Hepatocyte (in vitro differentiated cells): ENCODE measurements around the gene TENT5C. TPM values are rescaled to one million over a fixed set of nuclear protein-coding genes. Genes with fewer than 3 reads are reported as not detected.

Experiments
- DNase-seq: peaks from one replicate; pipeline ENCODE4 v3.0.0-alpha.2; 2016; ENCODE audit warnings: low spot score
- H2AFZ ChIP-seq: fragments of 200-600 bp; sonication (generic); 2 replicates; pipeline ENCODE4 v1.6.0; 2016; ENCODE audit warnings: antibody characterized with exemption, mild to moderate bottlenecking
- H3K27ac ChIP-seq: fragments of 200-600 bp; sonication (generic); 2 replicates; pipeline ENCODE4 v1.5.1; 2016; ENCODE audit warnings: mild to moderate bottlenecking
- H3K27me3 ChIP-seq: fragments of 200-600 bp; sonication (generic); 2 replicates; pipeline ENCODE4 v1.6.1; 2016
- H3K36me3 ChIP-seq: fragments of 200-600 bp; sonication (generic); replicated peaks from 2 replicates; pipeline ENCODE4 v1.5.1; 2016; ENCODE audit warnings: low read depth; ENCODE audit not compliant: insufficient read depth
- H3K4me1 ChIP-seq: fragments of 200-600 bp; sonication (generic); 2 replicates; pipeline ENCODE4 v1.5.1; 2016; ENCODE audit warnings: mild to moderate bottlenecking, moderate library complexity; ENCODE audit not compliant: insufficient read depth
- H3K4me2 ChIP-seq: fragments of 200-600 bp; sonication (generic); 2 replicates; pipeline ENCODE4 v1.6.0; 2016
- H3K4me3 ChIP-seq: fragments of 200-600 bp; sonication (generic); 2 replicates; pipeline ENCODE4 v1.5.1; 2016; ENCODE audit warnings: mild to moderate bottlenecking
- H3K79me2 ChIP-seq: fragments of 200-600 bp; sonication (generic); 2 replicates; pipeline ENCODE4 v1.6.0; 2017; ENCODE audit warnings: mild to moderate bottlenecking
- H3K9me2 ChIP-seq: fragments of 200-600 bp; sonication (generic); replicated peaks from 2 replicates; pipeline ENCODE4 v1.6.0; 2017; ENCODE audit warnings: mild to moderate bottlenecking; ENCODE audit not compliant: insufficient read depth
- H3K9me3 ChIP-seq: fragments of 200-600 bp; sonication (generic); 2 replicates; pipeline ENCODE4 v1.5.1; 2016; ENCODE audit warnings: low read depth, mild to moderate bottlenecking
- H4K20me1 ChIP-seq: fragments of 200-600 bp; sonication (generic); 2 replicates; pipeline ENCODE4 v1.6.0; 2016; ENCODE audit warnings: mild to moderate bottlenecking; ENCODE audit not compliant: insufficient read depth, poor library complexity, severe bottlenecking
- EZH2 ChIP-seq: fragments of 200-600 bp; sonication (generic); IDR thresholded peaks from 2 replicates; pipeline ENCODE4 v1.6.1; 2016; ENCODE audit warnings: antibody characterized with exemption, mild to moderate bottlenecking, borderline replicate concordance
- EZH2phosphoT487 ChIP-seq: fragments of 200-600 bp; sonication (generic); IDR thresholded peaks from one replicate; pipeline ENCODE4 v1.6.1; 2018; ENCODE audit warnings: antibody characterized with exemption, mild to moderate bottlenecking, low read depth, moderate library complexity; ENCODE audit not compliant: unreplicated experiment, severe bottlenecking
- WGBS: methylation state at CpG from one replicate; pipeline ENCODE4 v1.1.6; 2016; ENCODE audit warnings: low lambda C conversion rate; ENCODE audit errors: missing lambda C conversion rate; 5-methylcytosine and 5-hydroxymethylcytosine counted together
- polyA plus RNA-seq: library from polyadenylated mRNA; unstranded; fragments of >200 nt; fragmentation: Nextera tagmentation; extraction: Ambion mirVana; gene quantifications from 2 replicates; pipeline ENCODE4 v1.2.1, GENCODE V29; 2016
- total RNA-seq: library from RNA; depleted of rRNA; stranded (reverse); fragments of >200 nt; gene quantifications from 2 replicates; pipeline ENCODE4 v1.2.3, GENCODE V29; 2014
- TF ChIP-seq, protein P1 (sequence below): fragments of 200-600 bp; sonication (generic); IDR thresholded peaks from 2 replicates; pipeline ENCODE4 v1.5.1; 2016; ENCODE audit warnings: antibody characterized with exemption, mild to moderate bottlenecking; ENCODE audit not compliant: poor library complexity

Gene TENT5C
- total and polyA plus RNA-seq, 2 experiments from 2014 or later: 2.5 to 4.1 TPM

DNA sequence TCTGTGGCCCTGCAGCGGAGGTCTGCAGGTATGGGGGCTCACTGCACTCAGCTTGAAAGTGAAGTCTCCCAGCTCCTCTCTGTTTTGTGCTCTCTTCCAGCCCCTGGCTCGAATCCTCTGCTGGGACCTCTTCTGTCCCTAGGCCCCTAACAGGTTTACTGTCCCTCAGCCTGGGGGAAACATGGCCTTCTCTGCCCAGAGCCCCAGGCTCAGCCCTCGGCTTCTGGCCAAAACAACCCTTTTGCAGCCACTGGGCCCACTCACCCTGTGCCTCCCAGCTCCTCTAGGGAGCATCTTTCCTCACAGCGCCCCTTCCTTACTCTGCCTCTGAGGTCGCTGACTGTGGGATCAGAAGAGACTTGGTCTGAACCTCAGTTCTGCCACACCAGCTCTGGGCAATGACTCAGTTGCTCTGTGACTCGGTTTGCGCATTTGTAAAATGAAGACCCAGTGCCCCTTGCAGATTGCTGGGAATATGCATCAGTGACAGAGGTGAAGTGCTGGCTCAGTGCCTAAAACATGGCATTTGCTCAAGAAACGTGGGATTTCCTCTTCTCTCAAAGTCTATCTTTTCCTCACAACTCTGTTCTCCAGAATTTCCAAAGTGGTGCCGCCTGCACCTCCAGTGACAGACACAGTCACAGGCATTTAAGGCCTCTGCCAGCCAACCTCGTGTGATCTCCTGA lies 26.5 kb upstream of the TENT5C start:
- Histone ChIP-seq H3K9me2 (no peaks in the 10 kb centered on the region), H4K20me1 (no peaks in the 10 kb centered on the region), H3K79me2 (no peaks in the 10 kb centered on the region), H3K9me3 (no peaks in the 10 kb centered on the region), H3K4me1 (no peaks in the 10 kb centered on the region), H3K36me3 (no peaks in the 10 kb centered on the region), H3K27me3 (no peaks in the 10 kb centered on the region), H3K4me2 (no peak overlapping the region), H2AFZ (no peak overlapping the region), H3K4me3 (no peak overlapping the region), H3K27ac (no peak overlapping the region)
- WGBS: 94% methylated on average over 10 of the region's 10 CpGs
- TF ChIP-seq EZH2phosphoT487 (no peak), EZH2 (no peak)
- TF ChIP-seq, protein P1, sequence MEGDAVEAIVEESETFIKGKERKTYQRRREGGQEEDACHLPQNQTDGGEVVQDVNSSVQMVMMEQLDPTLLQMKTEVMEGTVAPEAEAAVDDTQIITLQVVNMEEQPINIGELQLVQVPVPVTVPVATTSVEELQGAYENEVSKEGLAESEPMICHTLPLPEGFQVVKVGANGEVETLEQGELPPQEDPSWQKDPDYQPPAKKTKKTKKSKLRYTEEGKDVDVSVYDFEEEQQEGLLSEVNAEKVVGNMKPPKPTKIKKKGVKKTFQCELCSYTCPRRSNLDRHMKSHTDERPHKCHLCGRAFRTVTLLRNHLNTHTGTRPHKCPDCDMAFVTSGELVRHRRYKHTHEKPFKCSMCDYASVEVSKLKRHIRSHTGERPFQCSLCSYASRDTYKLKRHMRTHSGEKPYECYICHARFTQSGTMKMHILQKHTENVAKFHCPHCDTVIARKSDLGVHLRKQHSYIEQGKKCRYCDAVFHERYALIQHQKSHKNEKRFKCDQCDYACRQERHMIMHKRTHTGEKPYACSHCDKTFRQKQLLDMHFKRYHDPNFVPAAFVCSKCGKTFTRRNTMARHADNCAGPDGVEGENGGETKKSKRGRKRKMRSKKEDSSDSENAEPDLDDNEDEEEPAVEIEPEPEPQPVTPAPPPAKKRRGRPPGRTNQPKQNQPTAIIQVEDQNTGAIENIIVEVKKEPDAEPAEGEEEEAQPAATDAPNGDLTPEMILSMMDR: no peak
- DNase-seq: no peak

DNA sequence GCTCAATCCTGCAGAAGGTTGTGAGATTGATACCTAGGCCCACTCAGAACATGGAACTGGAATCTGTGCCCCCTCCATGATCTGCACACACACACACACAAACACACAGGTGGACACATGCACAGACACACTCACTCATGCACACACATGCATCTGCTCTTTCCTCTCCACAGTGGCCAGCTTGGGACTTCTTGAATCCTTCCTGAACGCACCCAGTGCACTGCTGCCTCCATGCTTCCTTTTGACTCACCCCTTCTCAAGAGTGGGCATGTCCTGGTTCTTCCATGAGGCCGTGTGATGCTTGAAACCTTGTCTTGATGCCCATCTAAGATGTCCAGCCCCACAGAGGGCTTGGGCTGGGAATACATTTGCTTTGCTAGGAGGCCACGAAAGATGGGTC lies 25.4 kb upstream of the TENT5C start:
- Histone ChIP-seq H3K79me2 (no peaks in the 10 kb centered on the region), H3K36me3 (no peaks in the 10 kb centered on the region), H3K4me2 (no peak overlapping the region), H2AFZ (no peak overlapping the region), H3K27me3 (no peaks in the 10 kb centered on the region), H3K9me3 (no peaks in the 10 kb centered on the region), H3K9me2 (no peaks in the 10 kb centered on the region), H4K20me1 (no peaks in the 10 kb centered on the region), H3K4me3 (no peak overlapping the region), H3K4me1 (no peaks in the 10 kb centered on the region), H3K27ac (no peak overlapping the region)
- 82% methylated on average over 3 of the region's 3 CpGs for WGBS
- TF ChIP-seq, protein P1: no peak
- TF ChIP-seq EZH2 (no peak), EZH2phosphoT487 (no peak)
- no peak for DNase-seq

DNA sequence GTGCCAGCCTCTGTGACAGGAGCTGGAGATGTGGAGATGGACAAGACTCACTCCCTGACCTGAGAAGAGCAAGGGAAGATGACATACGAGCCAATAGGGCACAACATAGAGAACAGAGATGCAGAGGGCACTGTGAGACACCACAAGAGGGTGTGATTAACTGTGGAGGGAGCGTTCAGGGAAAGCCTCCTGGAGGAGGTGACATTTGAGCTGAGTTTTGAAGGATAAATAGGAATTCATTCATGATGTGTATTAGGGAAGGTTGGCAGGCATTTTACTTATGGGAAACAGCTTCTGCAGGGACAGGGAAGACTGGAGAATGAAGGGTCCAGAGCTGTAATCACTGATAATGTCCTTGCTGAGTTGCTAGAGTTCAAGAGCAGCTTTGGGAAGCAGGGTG lies 25.0 kb upstream of the TENT5C start:
- H3K9me3 ChIP-seq: no peaks in the 10 kb centered on the region
- no peak overlapping the region for H3K4me2 ChIP-seq
- no peaks in the 10 kb centered on the region for H3K36me3 ChIP-seq
- H4K20me1 ChIP-seq: no peaks in the 10 kb centered on the region
- WGBS: 81% methylated on average over 2 of the region's 2 CpGs
- no peaks in the 10 kb centered on the region for H3K27me3 ChIP-seq
- no peaks in the 10 kb centered on the region for H3K4me1 ChIP-seq
- no peak overlapping the region for H3K4me3 ChIP-seq
- no peak overlapping the region for H2AFZ ChIP-seq
- H3K9me2 ChIP-seq: no peaks in the 10 kb centered on the region
- no peak overlapping the region for H3K27ac ChIP-seq
- TF ChIP-seq EZH2 (no peak), EZH2phosphoT487 (no peak)
- TF ChIP-seq, protein P1: no peak
- H3K79me2 ChIP-seq: no peaks in the 10 kb centered on the region
- no peak for DNase-seq
